Stimulated activated CD8-positive, alpha-beta memory T cell treated with anti-CD3 and anti-CD28 coated beads, Interleukin-4, amount 100 ng/mL, for 48 hours (primary cell): Measurements from ENCODE around the gene MYH14.
A peak's percentile ranks its signal among the peaks of the same experiment; 100 is the strongest.
"Not testable (repeated sequence)": the region's sequence is repeated elsewhere in the genome, so short reads cannot be mapped to it uniquely, and the experiment has no call there.

Source experiments
- DNase-seq: peaks from one replicate; pipeline ENCODE4 v3.0.0-alpha.2; 2020

MYH14 gene

GRCh38 chr19:50337031-50337430 lies 133.6 kb downstream of the MYH14 start:
- DNase-seq: not testable (repeated sequence)

- no peak for DNase-seq
Measured at GRCh38 chr19:50340331-50340730, 136.9 kb downstream of the MYH14 start.

- no peak for DNase-seq
Measured at GRCh38 chr19:50341091-50341564, 137.7 kb downstream of the MYH14 start.

GRCh38 chr19:50344661-50345318 lies 141.4 kb downstream of the MYH14 start:
- DNase-seq: no peak

GRCh38 chr19:50347089-50347581 lies 143.7 kb downstream of the MYH14 start:
- DNase-seq: peak; percentile 58

GRCh38 chr19:50349277-50350057 lies 146.0 kb downstream of the MYH14 start:
- DNase-seq: no peak

- no peak for DNase-seq
Measured at GRCh38 chr19:50352242-50352641, 148.8 kb downstream of the MYH14 start.

GRCh38 chr19:50353487-50353880 lies 150.1 kb downstream of the MYH14 start:
- DNase-seq: not testable (repeated sequence)

GRCh38 chr19:50356691-50357177 lies 153.3 kb downstream of the MYH14 start:
- no peak for DNase-seq

- peak; percentile 92 for DNase-seq
Measured at GRCh38 chr19:50357178-50358100, 154.0 kb downstream of the MYH14 start.

GRCh38 chr19:50358483-50359327 lies 155.3 kb downstream of the MYH14 start:
- DNase-seq: peak; percentile 86

GRCh38 chr19:50359328-50359818 lies 156.0 kb downstream of the MYH14 start:
- DNase-seq: peak; percentile 27
